OCI-LY7 (cell line): ENCODE measurements around the gene AP1B1.

ENCODE experiments used
- CTCF ChIP-seq: fragments of 200-600 bp; sonication (generic); conservative IDR thresholded peaks from 2 replicates; pipeline ENCODE4 v1.5.1; 2014; ENCODE audit warnings: mild to moderate bottlenecking, antibody characterized with exemption, low read length, moderate library complexity, mixed read lengths
- EZH2phosphoT487 ChIP-seq: fragments of 200-600 bp; sonication (generic); IDR thresholded peaks from 2 replicates; pipeline ENCODE4 v1.6.1; 2018; ENCODE audit warnings: low read depth, borderline replicate concordance, mild to moderate bottlenecking, mixed run types, antibody characterized with exemption, low read length, moderate library complexity, mixed read lengths

- no peak for TF ChIP-seq EZH2phosphoT487
- no peak for TF ChIP-seq CTCF
Observed at GRCh38 chr22:29302402-29302680, 86.0 kb downstream of the AP1B1 start.
